NCI-H2196 treated with DMSO at 0.1 percent for 48 hours (cell line): Measurements from ENCODE around the gene DCLRE1B.
"Not testable (repeated sequence)": the region's sequence is repeated elsewhere in the genome, so short reads cannot be mapped to it uniquely, and the experiment has no call there.

Source experiments
- DNase-seq: peaks from one replicate; lab custom pipeline; 2025; ENCODE audit not compliant: unreplicated experiment; lab: John Stamatoyannopoulos, UW

Gene DCLRE1B

GRCh38 chr1:113946112-113946511 is 41.0 kb downstream of the DCLRE1B start:
- DNase-seq = no peak

- DNase-seq = no peak
Observed at GRCh38 chr1:113946678-113947387, 41.7 kb downstream of the DCLRE1B start.

GRCh38 chr1:113947388-113948107 is 42.4 kb downstream of the DCLRE1B start:
- DNase-seq = no peak

GRCh38 chr1:113948151-113948550 is 43.0 kb downstream of the DCLRE1B start:
- DNase-seq = not testable (repeated sequence)

GRCh38 chr1:113949007-113949406 is 43.9 kb downstream of the DCLRE1B start:
- DNase-seq = no peak

- DNase-seq = no peak
Observed at GRCh38 chr1:113950908-113951307, 45.8 kb downstream of the DCLRE1B start.

- DNase-seq = no peak
Observed at GRCh38 chr1:113951719-113952118, 46.6 kb downstream of the DCLRE1B start.

GRCh38 chr1:113957984-113958383 is 52.9 kb downstream of the DCLRE1B start:
- DNase-seq = no peak

- DNase-seq = no peak
Observed at GRCh38 chr1:113958691-113959090, 53.6 kb downstream of the DCLRE1B start.

- DNase-seq = no peak
Observed at GRCh38 chr1:113963281-113963906, 58.3 kb downstream of the DCLRE1B start.
